ENCODE measurements around the gene NDUFA11.

Gene NDUFA11

GRCh38 chr19:5940260-5941208 is 36.9 kb upstream of the NDUFA11 start:
- H3K9ac ChIP-seq (ENCODE audit: low read depth, low read length), result no peak overlapping the region
- no peak overlapping the region for H3K4me3 ChIP-seq (ENCODE audit: low read depth, low read length)
- H3K27me3 ChIP-seq (ENCODE audit: control insufficient read depth, insufficient read depth, low read length), result no peaks in the 10 kb centered on the region
- no peaks in the 10 kb centered on the region for H3K9me3 ChIP-seq (ENCODE audit: control insufficient read depth, insufficient read depth, low read length)
- peaks cover 34% of the 10 kb centered on the region for H3K36me3 ChIP-seq (ENCODE audit: control insufficient read depth, insufficient read depth, low read length)
- no peaks in the 10 kb centered on the region for H3K4me1 ChIP-seq (ENCODE audit: control insufficient read depth, insufficient read depth, low read length)

GRCh38 chr19:5937550-5937949 is 34.0 kb upstream of the NDUFA11 start:
- Histone ChIP-seq H3K9ac (ENCODE audit: low read depth, low read length) (no peak overlapping the region), H3K36me3 (ENCODE audit: control insufficient read depth, insufficient read depth, low read length) (peaks cover 41% of the 10 kb centered on the region)

GRCh38 chr19:5936292-5936592 is 32.7 kb upstream of the NDUFA11 start:
- no peak overlapping the region for H3K9ac ChIP-seq (ENCODE audit: low read depth, low read length)
- H3K4me3 ChIP-seq (ENCODE audit: low read depth, low read length), result no peak overlapping the region
- H3K36me3 ChIP-seq (ENCODE audit: control insufficient read depth, insufficient read depth, low read length), result peaks cover 36% of the 10 kb centered on the region
- no peaks in the 10 kb centered on the region for H3K4me1 ChIP-seq (ENCODE audit: control insufficient read depth, insufficient read depth, low read length)
- no peaks in the 10 kb centered on the region for H3K9me3 ChIP-seq (ENCODE audit: control insufficient read depth, insufficient read depth, low read length)
- H3K27me3 ChIP-seq (ENCODE audit: control insufficient read depth, insufficient read depth, low read length), result no peaks in the 10 kb centered on the region

More at GRCh38 chr19:5937550-5937949, 34.0 kb upstream of the NDUFA11 start:
- Histone ChIP-seq H3K4me1 (ENCODE audit: control insufficient read depth, insufficient read depth, low read length) (no peaks in the 10 kb centered on the region), H3K4me3 (ENCODE audit: low read depth, low read length) (no peak overlapping the region), H3K9me3 (ENCODE audit: control insufficient read depth, insufficient read depth, low read length) (no peaks in the 10 kb centered on the region), H3K27me3 (ENCODE audit: control insufficient read depth, insufficient read depth, low read length) (no peaks in the 10 kb centered on the region)

GRCh38 chr19:5935473-5936291 is 32.1 kb upstream of the NDUFA11 start:
- no peaks in the 10 kb centered on the region for H3K9me3 ChIP-seq (ENCODE audit: control insufficient read depth, insufficient read depth, low read length)
- H3K4me3 ChIP-seq (ENCODE audit: low read depth, low read length), result no peak overlapping the region
- no peak overlapping the region for H3K9ac ChIP-seq (ENCODE audit: low read depth, low read length)
- H3K4me1 ChIP-seq (ENCODE audit: control insufficient read depth, insufficient read depth, low read length), result no peaks in the 10 kb centered on the region
- peaks cover 37% of the 10 kb centered on the region for H3K36me3 ChIP-seq (ENCODE audit: control insufficient read depth, insufficient read depth, low read length)
- no peaks in the 10 kb centered on the region for H3K27me3 ChIP-seq (ENCODE audit: control insufficient read depth, insufficient read depth, low read length)

GRCh38 chr19:5934774-5935472 is 31.3 kb upstream of the NDUFA11 start:
- Histone ChIP-seq H3K9ac (ENCODE audit: low read depth, low read length) (no peak overlapping the region), H3K27me3 (ENCODE audit: control insufficient read depth, insufficient read depth, low read length) (no peaks in the 10 kb centered on the region), H3K4me1 (ENCODE audit: control insufficient read depth, insufficient read depth, low read length) (no peaks in the 10 kb centered on the region), H3K36me3 (ENCODE audit: control insufficient read depth, insufficient read depth, low read length) (peaks cover 34% of the 10 kb centered on the region), H3K4me3 (ENCODE audit: low read depth, low read length) (no peak overlapping the region), H3K9me3 (ENCODE audit: control insufficient read depth, insufficient read depth, low read length) (no peaks in the 10 kb centered on the region)

GRCh38 chr19:5934069-5934401 is 30.4 kb upstream of the NDUFA11 start:
- Histone ChIP-seq H3K4me3 (ENCODE audit: low read depth, low read length) (no peak overlapping the region), H3K4me1 (ENCODE audit: control insufficient read depth, insufficient read depth, low read length) (no peaks in the 10 kb centered on the region), H3K27me3 (ENCODE audit: control insufficient read depth, insufficient read depth, low read length) (no peaks in the 10 kb centered on the region), H3K36me3 (ENCODE audit: control insufficient read depth, insufficient read depth, low read length) (peaks cover 36% of the 10 kb centered on the region), H3K9me3 (ENCODE audit: control insufficient read depth, insufficient read depth, low read length) (no peaks in the 10 kb centered on the region), H3K9ac (ENCODE audit: low read depth, low read length) (no peak overlapping the region)

- H3K9me3 ChIP-seq (ENCODE audit: control insufficient read depth, insufficient read depth, low read length), result no peaks in the 10 kb centered on the region
- peaks cover 39% of the 10 kb centered on the region for H3K36me3 ChIP-seq (ENCODE audit: control insufficient read depth, insufficient read depth, low read length)
- H3K4me1 ChIP-seq (ENCODE audit: control insufficient read depth, insufficient read depth, low read length), result no peaks in the 10 kb centered on the region
- no peak overlapping the region for H3K9ac ChIP-seq (ENCODE audit: low read depth, low read length)
- no peak overlapping the region for H3K4me3 ChIP-seq (ENCODE audit: low read depth, low read length)
- no peaks in the 10 kb centered on the region for H3K27me3 ChIP-seq (ENCODE audit: control insufficient read depth, insufficient read depth, low read length)
Measured at GRCh38 chr19:5933391-5934068, 29.9 kb upstream of the NDUFA11 start.

GRCh38 chr19:5932609-5933262 is 29.1 kb upstream of the NDUFA11 start:
- no peak overlapping the region for H3K4me3 ChIP-seq (ENCODE audit: low read depth, low read length)
- peaks cover 39% of the 10 kb centered on the region for H3K36me3 ChIP-seq (ENCODE audit: control insufficient read depth, insufficient read depth, low read length)
- H3K4me1 ChIP-seq (ENCODE audit: control insufficient read depth, insufficient read depth, low read length), result no peaks in the 10 kb centered on the region
- H3K9ac ChIP-seq (ENCODE audit: low read depth, low read length), result no peak overlapping the region
- no peaks in the 10 kb centered on the region for H3K27me3 ChIP-seq (ENCODE audit: control insufficient read depth, insufficient read depth, low read length)
- H3K9me3 ChIP-seq (ENCODE audit: control insufficient read depth, insufficient read depth, low read length), result no peaks in the 10 kb centered on the region

- H3K9me3 ChIP-seq (ENCODE audit: control insufficient read depth, insufficient read depth, low read length), result no peaks in the 10 kb centered on the region
- peaks cover 40% of the 10 kb centered on the region for H3K36me3 ChIP-seq (ENCODE audit: control insufficient read depth, insufficient read depth, low read length)
- H3K4me1 ChIP-seq (ENCODE audit: control insufficient read depth, insufficient read depth, low read length), result no peaks in the 10 kb centered on the region
- H3K9ac ChIP-seq (ENCODE audit: low read depth, low read length), result no peak overlapping the region
- no peaks in the 10 kb centered on the region for H3K27me3 ChIP-seq (ENCODE audit: control insufficient read depth, insufficient read depth, low read length)
- no peak overlapping the region for H3K4me3 ChIP-seq (ENCODE audit: low read depth, low read length)
Measured at GRCh38 chr19:5932146-5932545, 28.6 kb upstream of the NDUFA11 start.

GRCh38 chr19:5931251-5931650 is 27.7 kb upstream of the NDUFA11 start:
- Histone ChIP-seq H3K4me3 (ENCODE audit: low read depth, low read length) (no peak overlapping the region), H3K4me1 (ENCODE audit: control insufficient read depth, insufficient read depth, low read length) (no peaks in the 10 kb centered on the region), H3K27me3 (ENCODE audit: control insufficient read depth, insufficient read depth, low read length) (no peaks in the 10 kb centered on the region), H3K9ac (ENCODE audit: low read depth, low read length) (no peak overlapping the region), H3K36me3 (ENCODE audit: control insufficient read depth, insufficient read depth, low read length) (peaks cover 39% of the 10 kb centered on the region), H3K9me3 (ENCODE audit: control insufficient read depth, insufficient read depth, low read length) (no peaks in the 10 kb centered on the region)

- no peaks in the 10 kb centered on the region for H3K4me1 ChIP-seq (ENCODE audit: control insufficient read depth, insufficient read depth, low read length)
- H3K4me3 ChIP-seq (ENCODE audit: low read depth, low read length), result no peak overlapping the region
- H3K27me3 ChIP-seq (ENCODE audit: control insufficient read depth, insufficient read depth, low read length), result no peaks in the 10 kb centered on the region
- H3K9me3 ChIP-seq (ENCODE audit: control insufficient read depth, insufficient read depth, low read length), result no peaks in the 10 kb centered on the region
- H3K9ac ChIP-seq (ENCODE audit: low read depth, low read length), result no peak overlapping the region
- peaks cover 52% of the 10 kb centered on the region for H3K36me3 ChIP-seq (ENCODE audit: control insufficient read depth, insufficient read depth, low read length)
Measured at GRCh38 chr19:5929625-5930024, 26.0 kb upstream of the NDUFA11 start.

Data from iPS-15b (cell line).